HUDEP-2 (cell line): ENCODE results near the gene ZNF708.
"Not testable (repeated sequence)": the region's sequence is repeated elsewhere in the genome, so short reads cannot be mapped to it uniquely, and the experiment has no call there.

Experiments
- DNase-seq, 76 experiments: peaks; one replicate each; lab custom pipeline; 2025; ENCODE audit not compliant: unreplicated experiment in 76 of 76; lab: John Stamatoyannopoulos, UW

Gene ZNF708

GRCh38 chr19:21260848-21261381 is 68.3 kb downstream of the ZNF708 start:
- not testable (repeated sequence) for DNase-seq

GRCh38 chr19:21260164-21260847 is 68.9 kb downstream of the ZNF708 start:
- DNase-seq: no peak

- not testable (repeated sequence) for DNase-seq
These were observed 69.6 kb downstream of the ZNF708 start for GRCh38 chr19:21259421-21260124.

GRCh38 chr19:21256722-21257121 is 72.5 kb downstream of the ZNF708 start:
- no peak for DNase-seq
